Peyer's patch (tissue), 4 donors: ENCODE measurements around the gene CCDC85B. TPM values are rescaled to one million over a fixed set of nuclear protein-coding genes. Genes with fewer than 3 reads are reported as not detected.

ENCODE experiments used
- DNase-seq, 3 donors: peaks; one replicate each; pipeline ENCODE4 v3.0.0-alpha.2; 2017 to 2019
- H3K27ac ChIP-seq, 4 donors: fragments of 200-600 bp; sonication (generic); one replicate each; pipeline ENCODE4 v1.5.1; 2016 to 2019
- H3K27me3 ChIP-seq, 2 donors: fragments of 200-600 bp; sonication (generic); one replicate each; pipeline ENCODE4 v1.5.1; 2019
- H3K36me3 ChIP-seq, 3 donors: fragments of 200-600 bp; sonication (generic); one replicate each; pipeline ENCODE4 v1.5.1; 2016 to 2019
- H3K4me1 ChIP-seq, 4 donors: fragments of 200-600 bp; sonication (generic); one replicate each; pipeline ENCODE4 v1.5.1; 2016 to 2019
- H3K4me3 ChIP-seq, 4 donors: fragments of 200-600 bp; sonication (generic); 1 replicate in 3 of 4; 2 replicates in 1 of 4; pipeline ENCODE4 v1.5.1; 2016 to 2019; ENCODE audit warnings: mild to moderate bottlenecking in 1 of 4
- H3K9me3 ChIP-seq, 4 donors: fragments of 200-600 bp; sonication (generic); one replicate each; pipeline ENCODE4 v1.5.1; 2016 to 2019; ENCODE audit warnings: mild to moderate bottlenecking in 1 of 4
- CTCF ChIP-seq, 6 experiments: fragments of 450-650 bp in 4 of 6; fragments of 200-600 bp in 2 of 6; sonication (generic) in 1 of 6; IDR thresholded peaks; one replicate each; pipeline ENCODE4 v1.5.1; 2017 to 2019; ENCODE audit warnings: antibody characterized with exemption in 6 of 6, mild to moderate bottlenecking in 3 of 6, moderate library complexity in 1 of 6
- POLR2A ChIP-seq, 2 donors: fragments of 450-650 bp; IDR thresholded peaks; one replicate each; pipeline ENCODE4 v1.5.1; 2017; ENCODE audit warnings: antibody characterized with exemption in 2 of 2, mild to moderate bottlenecking in 2 of 2, moderate library complexity in 2 of 2
- total RNA-seq, 4 donors: library from RNA; depleted of rRNA; stranded (reverse); fragments of >200 nt; gene quantifications; one replicate each; pipeline ENCODE4 v1.1.0, GENCODE V29; 2016

CCDC85B gene
- total RNA-seq, 4 donors from 2014 or later: 3.5 to 12.4 (median 7.4) TPM

- Histone ChIP-seq H3K4me3 (peak within 1 kb of the TSS; percentile 41 to 68 (median 57)), H3K36me3 (no peaks in the 10 kb centered on the region), H3K9me3 (no peaks in the 10 kb centered on the region), H3K4me1 (peaks cover 10 to 22% (median 15%) of the 10 kb centered on the region in 4 donors), H3K27ac (peak within 1 kb of the TSS; percentile 16 to 62 (median 52)), H3K27me3 (peaks cover 0 to 5% of the 10 kb centered on the region in 2 donors)
- DNase-seq: peak; percentile 90 to 98 (median 97)
- TF ChIP-seq POLR2A (IDR thresholded peaks at IDR 0.05) (peak; percentile 56 to 60), CTCF (IDR thresholded peaks at IDR 0.05) (no peak)
Measured at GRCh38 chr11:65900125-65900898, 9.8 kb downstream of the CCDC85B start, which contains the start of gene FOSL1. TSS of gene FOSL1 (minus strand) at chr11:65900388. CDS start at chr11:65900339, 49 bp downstream.

- peak overlapping the region in 3 of 4 donors; percentile 46 to 62 (median 59) for H3K27ac ChIP-seq
- peak overlapping the region in 3 of 4 donors; percentile 41 to 68 (median 57) for H3K4me3 ChIP-seq
- H3K4me1 ChIP-seq: peaks cover 10 to 22% (median 15%) of the 10 kb centered on the region in 4 donors
- no peak for DNase-seq
- no peaks in the 10 kb centered on the region for H3K9me3 ChIP-seq
- H3K27me3 ChIP-seq: peaks cover 0 to 5% of the 10 kb centered on the region in 2 donors
- no peaks in the 10 kb centered on the region for H3K36me3 ChIP-seq
- TF ChIP-seq CTCF (IDR thresholded peaks at IDR 0.05) (no peak), POLR2A (IDR thresholded peaks at IDR 0.05) (no peak)
Measured at GRCh38 chr11:65900899-65901180, 10.4 kb downstream of the CCDC85B start.

- Histone ChIP-seq H3K27ac (no peak overlapping the region), H3K4me1 (peaks cover 10 to 22% (median 15%) of the 10 kb centered on the region in 4 donors), H3K36me3 (no peaks in the 10 kb centered on the region), H3K9me3 (no peaks in the 10 kb centered on the region), H3K4me3 (no peak overlapping the region), H3K27me3 (peaks cover 0 to 5% of the 10 kb centered on the region in 2 donors)
- TF ChIP-seq POLR2A (IDR thresholded peaks at IDR 0.05) (no peak), CTCF (IDR thresholded peaks at IDR 0.05) (no peak)
- DNase-seq: no peak
Measured at GRCh38 chr11:65903068-65903481, 12.6 kb downstream of the CCDC85B start.

- H3K9me3 ChIP-seq: no peaks in the 10 kb centered on the region
- H3K4me1 ChIP-seq: peaks cover 10 to 21% (median 15%) of the 10 kb centered on the region in 4 donors
- H3K27ac ChIP-seq: no peak overlapping the region
- H3K4me3 ChIP-seq: no peak overlapping the region
- peaks cover 0 to 5% of the 10 kb centered on the region in 2 donors for H3K27me3 ChIP-seq
- DNase-seq: no peak
- TF ChIP-seq CTCF (IDR thresholded peaks at IDR 0.05) (no peak), POLR2A (IDR thresholded peaks at IDR 0.05) (no peak)
- no peaks in the 10 kb centered on the region for H3K36me3 ChIP-seq
Measured at GRCh38 chr11:65903715-65904114, 13.2 kb downstream of the CCDC85B start.

- Histone ChIP-seq H3K4me1 (peaks cover 0 to 4% (median 0%) of the 10 kb centered on the region in 4 donors), H3K9me3 (no peaks in the 10 kb centered on the region), H3K27me3 (no peaks in the 10 kb centered on the region), H3K27ac (no peak overlapping the region), H3K36me3 (no peaks in the 10 kb centered on the region), H3K4me3 (no peak overlapping the region)
- DNase-seq: no peak
- no peak for TF ChIP-seq POLR2A (IDR thresholded peaks at IDR 0.05)
- TF ChIP-seq CTCF (IDR thresholded peaks at IDR 0.05): no peak
Measured at GRCh38 chr11:65906602-65907001, 16.1 kb downstream of the CCDC85B start.
